HG03135 (cell line): ENCODE data around the gene SIRT2.
"Not testable (repeated sequence)": the region's sequence is repeated elsewhere in the genome, so short reads cannot be mapped to it uniquely, and the experiment has no call there.

Experiments
- ATAC-seq: cut with Tn5 transposase; IDR thresholded peaks from one replicate; pipeline ENCODE4 v1.9.1; 2021; ENCODE audit warnings: mild to moderate bottlenecking, moderate library complexity; ENCODE audit not compliant: unreplicated experiment

The SIRT2 gene

DNA sequence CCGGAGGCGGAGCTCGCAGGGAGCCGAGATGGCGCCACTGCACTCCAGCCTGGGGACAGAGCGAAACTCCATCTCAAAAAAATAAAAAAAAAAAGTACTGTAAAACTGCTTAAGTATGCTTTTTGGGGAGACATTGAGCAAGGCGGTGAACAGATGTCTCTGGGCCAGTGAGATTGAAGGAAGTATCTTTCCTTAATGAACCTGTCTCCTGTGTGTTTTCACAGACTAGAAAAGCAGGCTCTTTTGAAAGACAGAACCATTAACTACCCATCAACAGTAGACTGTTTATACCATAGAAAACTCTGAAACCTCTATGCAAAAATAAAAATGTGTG lies 66.4 kb downstream of the SIRT2 start:
- ATAC-seq, result no peak

DNA sequence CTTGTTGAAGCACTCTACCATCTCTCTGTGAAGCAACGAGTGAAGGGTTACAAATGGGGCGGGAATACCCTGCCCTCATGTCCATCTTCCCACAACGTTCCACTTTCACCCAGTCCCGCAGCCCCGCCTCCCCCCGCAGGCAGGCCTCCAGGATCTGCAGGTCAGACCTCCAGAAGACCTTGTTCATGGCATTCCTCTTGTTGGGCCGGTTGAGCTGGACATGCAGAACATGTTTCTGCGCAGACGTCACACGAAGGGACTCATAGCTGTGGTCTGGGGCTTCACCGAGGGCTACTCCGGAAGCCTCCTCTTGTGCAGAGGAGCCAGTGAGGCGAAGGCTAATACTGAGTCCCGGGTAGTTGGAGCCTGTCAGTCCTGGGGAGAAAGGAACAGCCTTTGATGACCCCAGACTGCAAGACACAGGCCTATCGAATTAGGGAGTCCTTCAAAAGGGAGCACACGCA lies 68.2 kb downstream of the SIRT2 start:
- ATAC-seq, result peak; percentile 43

DNA sequence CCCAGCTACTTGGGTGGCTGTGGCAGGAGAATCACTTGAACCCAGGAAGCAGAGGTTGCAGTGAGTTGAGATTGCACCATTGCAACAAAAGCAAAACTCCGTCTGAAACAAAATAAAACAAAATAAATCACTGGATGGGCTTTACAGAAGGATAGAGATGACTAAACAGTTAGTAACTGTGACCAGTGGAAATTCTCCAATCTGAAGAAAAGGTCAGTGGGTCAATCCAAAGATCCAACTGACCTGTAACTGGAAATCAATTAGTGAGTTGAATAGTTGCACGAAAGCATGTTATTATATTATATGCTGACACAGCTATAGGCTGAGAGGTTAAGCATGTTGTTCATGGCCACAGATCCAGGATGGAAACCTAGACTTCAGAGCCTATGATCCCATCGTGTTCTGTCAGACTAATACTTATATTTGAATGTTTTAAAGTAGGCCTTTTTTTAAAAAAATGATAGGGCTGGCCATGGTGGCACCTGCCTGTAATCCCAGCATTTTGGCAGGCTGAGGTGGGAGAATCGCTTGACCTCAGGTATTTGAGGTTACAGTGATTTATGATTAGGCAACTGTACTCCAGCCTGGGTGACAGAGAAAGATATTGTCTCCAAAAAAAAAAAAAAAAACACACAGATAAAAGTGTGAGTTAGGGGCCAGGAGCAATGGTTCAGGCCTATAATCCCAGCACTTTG lies 69.2 kb downstream of the SIRT2 start:
- ATAC-seq, result no peak

DNA sequence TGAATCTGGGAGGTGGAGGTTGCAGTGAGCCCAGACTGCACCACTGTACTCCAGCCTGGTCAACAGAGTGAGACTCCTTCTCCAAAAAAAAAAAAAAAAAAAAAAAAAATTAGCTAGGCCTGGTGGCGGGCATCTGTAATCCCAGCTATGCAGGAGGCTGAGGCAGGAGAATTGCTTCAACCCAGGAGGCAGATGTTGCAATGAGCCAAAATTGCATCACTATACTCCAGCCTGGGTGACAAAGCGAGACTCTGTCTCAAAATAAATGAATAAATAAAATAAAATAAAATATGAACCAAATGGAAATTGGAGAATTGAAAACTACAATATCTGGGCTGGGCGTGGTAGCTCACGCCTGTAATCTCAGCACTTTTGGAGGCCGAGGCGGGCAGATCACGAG lies 70.2 kb downstream of the SIRT2 start:
- not testable (repeated sequence) for ATAC-seq
